MCF 10A (cell line): Measurements from ENCODE around the gene C5AR1. TPM values are rescaled to one million over a fixed set of nuclear protein-coding genes. Genes with fewer than 3 reads are reported as not detected.

Source experiments
- BruUV-seq: library from RNA; stranded (reverse); fragments of 400-500 nt; replicated peaks from 2 replicates; lab custom pipeline; 2021; lab: Mats Ljungman, UMichigan
- CTCF ChIA-PET: fragments of 300-600 bp; sonication (Branson Sonifier 250); formaldehyde crosslinking; extraction: SDS; loops from one replicate; lab custom pipeline; 2021; ENCODE audit warnings: antibody characterized with exemption, inconsistent platforms; lab: Yijun Ruan, JAX
- POLR2A ChIA-PET: fragments of 300-600, 350-650 bp; sonication (Branson Sonifier 250); formaldehyde crosslinking; extraction: SDS; loops from one replicate; lab custom pipeline; 2020; ENCODE audit warnings: antibody characterized with exemption, inconsistent platforms; lab: Yijun Ruan, JAX
- DNase-seq: peaks from one replicate; pipeline ENCODE4 v3.0.0-alpha.2; 2018; ENCODE audit not compliant: unreplicated experiment
- H3K27ac Mint-ChIP-seq: one replicate; pipeline ENCODE4 v1.8.0; 2022; ENCODE audit warnings: mild to moderate bottlenecking, low read depth, mixed read lengths; ENCODE audit not compliant: unreplicated experiment
- H3K27me3 Mint-ChIP-seq: one replicate; pipeline ENCODE4 v1.8.0; 2022; ENCODE audit warnings: mixed read lengths; ENCODE audit not compliant: insufficient read depth, unreplicated experiment
- H3K36me3 Mint-ChIP-seq: one replicate; pipeline ENCODE4 v1.8.0; 2022; ENCODE audit warnings: mild to moderate bottlenecking, moderate library complexity, mixed read lengths; ENCODE audit not compliant: insufficient read depth, unreplicated experiment
- H3K4me1 Mint-ChIP-seq: one replicate; pipeline ENCODE4 v1.8.0; 2022; ENCODE audit warnings: mixed read lengths; ENCODE audit not compliant: insufficient read depth, unreplicated experiment
- H3K4me3 Mint-ChIP-seq: one replicate; pipeline ENCODE4 v1.8.0; 2022; ENCODE audit warnings: mild to moderate bottlenecking, moderate library complexity, mixed read lengths; ENCODE audit not compliant: unreplicated experiment
- H3K9me3 Mint-ChIP-seq: one replicate; pipeline ENCODE4 v1.8.0; 2022; ENCODE audit warnings: mixed read lengths; ENCODE audit not compliant: unreplicated experiment
- CTCF ChIP-seq: fragments of 200-600 bp; IDR thresholded peaks from one replicate; pipeline ENCODE4 v1.8.0; 2022; ENCODE audit warnings: antibody characterized with exemption, mild to moderate bottlenecking; ENCODE audit not compliant: unreplicated experiment
- intact Hi-C: fragments of 100-400 bp; cut with micrococcal nuclease; formaldehyde crosslinking; loops from 2 replicates; pipeline ENCODE4 v1.14.1; 2022
- total RNA-seq: library from RNA; stranded (reverse); gene quantifications from 2 replicates; pipeline ENCODE4 v1.2.3, GENCODE V29; 2022

The C5AR1 gene
- total RNA-seq, 1 experiment from 2014 or later, result 1.9 TPM

- POLR2A ChIA-PET, result interaction anchor here (0.5 to 2.0 kb wide), 13 partner anchors 10 to 202 kb away, joined by 3 to 24 read pairs (median 3); partner anchors contain the start of genes DHX34 and ZC3H4
- Mint-ChIP-seq H3K4me3 (peak overlapping the region; percentile 10), H3K27ac (peak overlapping the region; percentile 96), H3K36me3 (peaks cover 7% of the 10 kb centered on the region), H3K27me3 (no peaks in the 10 kb centered on the region), H3K9me3 (no peaks in the 10 kb centered on the region), H3K4me1 (peaks cover 32% of the 10 kb centered on the region)
- no peak for TF ChIP-seq CTCF
- CTCF ChIA-PET, result interaction anchor here (0.6 to 3.0 kb wide), 6 partner anchors 10 to 1008 kb away, joined by 3 to 22 read pairs (median 6); partner anchors contain the start of gene DHX34
- peak; percentile 98 for DNase-seq
- intact Hi-C loops, result no loop called here
- BruUV-seq, result no TSS peak
Measured at GRCh38 chr19:47315125-47315821, 5.6 kb downstream of the C5AR1 start.

GRCh38 chr19:47316513-47316912 lies 6.9 kb downstream of the C5AR1 start:
- no peaks in the 10 kb centered on the region for H3K36me3 Mint-ChIP-seq
- ChIA-PET CTCF (interaction anchor here (0.6 to 3.0 kb wide), 10 partner anchors 11 to 429 kb away, joined by 3 to 22 read pairs (median 4); partner anchors contain the start of gene DHX34), POLR2A (interaction anchor here (0.6 to 0.9 kb wide), 2 partner anchors 14 to 43 kb away, joined by 4 to 5 read pairs; no protein-coding TSS in a partner anchor)
- no peak overlapping the region for H3K27ac Mint-ChIP-seq
- peaks cover 23% of the 10 kb centered on the region for H3K4me1 Mint-ChIP-seq
- H3K4me3 Mint-ChIP-seq, result no peak overlapping the region
- H3K27me3 Mint-ChIP-seq, result no peaks in the 10 kb centered on the region
- TF ChIP-seq CTCF, result no peak
- BruUV-seq, result no TSS peak
- DNase-seq, result no peak
- no peaks in the 10 kb centered on the region for H3K9me3 Mint-ChIP-seq
- intact Hi-C loops, result no loop called here

- Mint-ChIP-seq H3K36me3 (no peaks in the 10 kb centered on the region), H3K9me3 (no peaks in the 10 kb centered on the region), H3K4me1 (peaks cover 15% of the 10 kb centered on the region), H3K27ac (no peak overlapping the region), H3K4me3 (no peak overlapping the region), H3K27me3 (no peaks in the 10 kb centered on the region)
- no TSS peak for BruUV-seq
- ChIA-PET POLR2A (interaction anchor here (0.9 kb wide), 1 partner anchor 25 kb away, joined by 3 read pairs; no protein-coding TSS in a partner anchor), CTCF (no interaction called here)
- no peak for DNase-seq
- TF ChIP-seq CTCF, result no peak
- intact Hi-C loops, result no loop called here
Measured at GRCh38 chr19:47319923-47320871, 10.5 kb downstream of the C5AR1 start.

GRCh38 chr19:47321630-47322029 lies 12.0 kb downstream of the C5AR1 start:
- intact Hi-C loops, result no loop called here
- Mint-ChIP-seq H3K27ac (no peak overlapping the region), H3K9me3 (no peaks in the 10 kb centered on the region), H3K27me3 (no peaks in the 10 kb centered on the region), H3K4me1 (peaks cover under 1% of the 10 kb centered on the region), H3K4me3 (no peak overlapping the region), H3K36me3 (no peaks in the 10 kb centered on the region)
- ChIA-PET POLR2A (no interaction called here), CTCF (no interaction called here)
- no peak for TF ChIP-seq CTCF
- no TSS peak for BruUV-seq
- DNase-seq, result no peak
